Muscle of leg (tissue), 11 donors: ENCODE results near the gene MTSS2. TPM values are rescaled to one million over a fixed set of nuclear protein-coding genes. Genes with fewer than 3 reads are reported as not detected.
"Not testable (repeated sequence)": the region's sequence is repeated elsewhere in the genome, so short reads cannot be mapped to it uniquely, and the experiment has no call there.

Experiments
- DNase-seq: peaks from one replicate; pipeline ENCODE4 v3.0.0; 2013
- H3K27ac ChIP-seq: one replicate; pipeline ENCODE4 v1.5.1; 2013; ENCODE audit warnings: mild to moderate bottlenecking, low read length, control low read depth
- H3K27me3 ChIP-seq: one replicate; pipeline ENCODE4 v1.6.1; 2013; ENCODE audit warnings: low read length; ENCODE audit not compliant: control insufficient read depth, insufficient read depth
- H3K36me3 ChIP-seq: one replicate; pipeline ENCODE4 v1.6.1; 2013; ENCODE audit warnings: low read length; ENCODE audit not compliant: control insufficient read depth, insufficient read depth
- H3K4me1 ChIP-seq: one replicate; pipeline ENCODE4 v1.6.1; 2013; ENCODE audit warnings: low read length; ENCODE audit not compliant: control insufficient read depth, insufficient read depth
- H3K4me3 ChIP-seq: one replicate; pipeline ENCODE4 v1.5.1; 2013; ENCODE audit warnings: low read length, control low read depth
- H3K9me3 ChIP-seq: replicated peaks from 2 replicates; pipeline ENCODE4 v1.6.1; 2013; ENCODE audit warnings: low read depth, low read length; ENCODE audit not compliant: control insufficient read depth
- WGBS: methylation state at CpG from one replicate; pipeline ENCODE4 v1.1.5; 2013; ENCODE audit warnings: missing lambda C conversion rate; ENCODE audit not compliant: insufficient coverage; 5-methylcytosine and 5-hydroxymethylcytosine counted together
- polyA plus RNA-seq, 8 donors: library from polyadenylated mRNA; unstranded; fragments of 120-200 nt; gene quantifications; one replicate each; pipeline versions ENCODE4 v1.2.1 to v1.2.3, GENCODE V29; 2013; ENCODE audit warnings: inconsistent platforms in 1 of 8, low replicate concordance in 1 of 8; ENCODE audit not compliant: insufficient read length in 8 of 8, insufficient read depth in 1 of 8
- total RNA-seq: library from RNA; stranded (reverse); fragments of 120-200 nt; gene quantifications from one replicate; pipeline ENCODE4 v1.2.4, GENCODE V29; 2013

Gene MTSS2
- total and polyA plus RNA-seq, 9 donors = 28.9 to 150 (median 125) TPM

- peaks cover 83% of the 10 kb centered on the region for H3K36me3 ChIP-seq
- not testable (repeated sequence) for H3K4me1 ChIP-seq, H3K9me3 ChIP-seq, H3K4me3 ChIP-seq, H3K27ac ChIP-seq, DNase-seq, H3K27me3 ChIP-seq
- WGBS = 92% methylated on average over 4 of the region's 4 CpGs
Observed at GRCh38 chr16:70670938-70671337, 14.9 kb downstream of the MTSS2 start.

GRCh38 chr16:70670175-70670574 is 15.7 kb downstream of the MTSS2 start:
- no CpG with 5 or more reads among the region's 2 CpGs for WGBS
- H3K27me3 ChIP-seq = no peaks in the 10 kb centered on the region
- no peaks in the 10 kb centered on the region for H3K4me1 ChIP-seq
- H3K9me3 ChIP-seq = no peaks in the 10 kb centered on the region
- peaks cover 83% of the 10 kb centered on the region for H3K36me3 ChIP-seq
- no peak overlapping the region for H3K4me3 ChIP-seq
- H3K27ac ChIP-seq = no peak overlapping the region
- DNase-seq = no peak

GRCh38 chr16:70665806-70666735 is 19.8 kb downstream of the MTSS2 start:
- WGBS = 73% methylated on average over 19 of the region's 22 CpGs
- Histone ChIP-seq H3K36me3 (peaks cover 88% of the 10 kb centered on the region), H3K27ac (no peak overlapping the region), H3K27me3 (no peaks in the 10 kb centered on the region), H3K9me3 (no peaks in the 10 kb centered on the region), H3K4me1 (peaks cover 22% of the 10 kb centered on the region), H3K4me3 (no peak overlapping the region)
- DNase-seq = peak; percentile 43

GRCh38 chr16:70665113-70665694 is 20.6 kb downstream of the MTSS2 start:
- H3K4me1 ChIP-seq = peaks cover 30% of the 10 kb centered on the region
- DNase-seq = peak; percentile 9
- peaks cover 80% of the 10 kb centered on the region for H3K36me3 ChIP-seq
- no peaks in the 10 kb centered on the region for H3K9me3 ChIP-seq
- H3K27ac ChIP-seq = no peak overlapping the region
- no peak overlapping the region for H3K4me3 ChIP-seq
- WGBS = 80% methylated on average over 6 of the region's 14 CpGs
- no peaks in the 10 kb centered on the region for H3K27me3 ChIP-seq

- Histone ChIP-seq H3K4me3 (no peak overlapping the region), H3K4me1 (peaks cover 33% of the 10 kb centered on the region), H3K9me3 (no peaks in the 10 kb centered on the region), H3K27me3 (no peaks in the 10 kb centered on the region), H3K27ac (no peak overlapping the region), H3K36me3 (peaks cover 73% of the 10 kb centered on the region)
- WGBS = 88% methylated on average over 38 of the region's 39 CpGs
- DNase-seq = peak; percentile 18
Observed at GRCh38 chr16:70664325-70665112, 21.3 kb downstream of the MTSS2 start.

GRCh38 chr16:70663524-70664324 is 22.1 kb downstream of the MTSS2 start:
- no peak overlapping the region for H3K4me3 ChIP-seq
- H3K36me3 ChIP-seq = peaks cover 71% of the 10 kb centered on the region
- peaks cover 33% of the 10 kb centered on the region for H3K4me1 ChIP-seq
- peak; percentile 8 for DNase-seq
- WGBS = 95% methylated on average over 39 of the region's 56 CpGs
- no peaks in the 10 kb centered on the region for H3K27me3 ChIP-seq
- no peak overlapping the region for H3K27ac ChIP-seq
- H3K9me3 ChIP-seq = no peaks in the 10 kb centered on the region

- Histone ChIP-seq H3K27me3 (no peaks in the 10 kb centered on the region), H3K36me3 (peaks cover 64% of the 10 kb centered on the region), H3K27ac (no peak overlapping the region), H3K4me1 (peaks cover 39% of the 10 kb centered on the region), H3K9me3 (no peaks in the 10 kb centered on the region), H3K4me3 (no peak overlapping the region)
- WGBS = 79% methylated on average over 8 of the region's 13 CpGs
- DNase-seq = peak; percentile 16
Observed at GRCh38 chr16:70662991-70663523, 22.8 kb downstream of the MTSS2 start.

GRCh38 chr16:70661918-70662641 is 23.8 kb downstream of the MTSS2 start:
- H3K27ac ChIP-seq = no peak overlapping the region

GRCh38 chr16:70661534-70661917 is 24.3 kb downstream of the MTSS2 start:
- 56% methylated on average over 10 of the region's 17 CpGs for WGBS
- Histone ChIP-seq H3K9me3 (no peaks in the 10 kb centered on the region), H3K4me3 (no peak overlapping the region), H3K36me3 (peaks cover 52% of the 10 kb centered on the region), H3K4me1 (peaks cover 49% of the 10 kb centered on the region), H3K27me3 (no peaks in the 10 kb centered on the region), H3K27ac (no peak overlapping the region)
- peak; percentile 41 for DNase-seq

More at GRCh38 chr16:70661918-70662641, 23.8 kb downstream of the MTSS2 start:
- Histone ChIP-seq H3K36me3 (peaks cover 57% of the 10 kb centered on the region), H3K27me3 (no peaks in the 10 kb centered on the region), H3K4me3 (no peak overlapping the region), H3K4me1 (peaks cover 44% of the 10 kb centered on the region), H3K9me3 (no peaks in the 10 kb centered on the region)
- WGBS = 54% methylated on average over 21 of the region's 21 CpGs
- peak; percentile 61 for DNase-seq
